Measurements from ENCODE around the gene SULT2B1.

DNA sequence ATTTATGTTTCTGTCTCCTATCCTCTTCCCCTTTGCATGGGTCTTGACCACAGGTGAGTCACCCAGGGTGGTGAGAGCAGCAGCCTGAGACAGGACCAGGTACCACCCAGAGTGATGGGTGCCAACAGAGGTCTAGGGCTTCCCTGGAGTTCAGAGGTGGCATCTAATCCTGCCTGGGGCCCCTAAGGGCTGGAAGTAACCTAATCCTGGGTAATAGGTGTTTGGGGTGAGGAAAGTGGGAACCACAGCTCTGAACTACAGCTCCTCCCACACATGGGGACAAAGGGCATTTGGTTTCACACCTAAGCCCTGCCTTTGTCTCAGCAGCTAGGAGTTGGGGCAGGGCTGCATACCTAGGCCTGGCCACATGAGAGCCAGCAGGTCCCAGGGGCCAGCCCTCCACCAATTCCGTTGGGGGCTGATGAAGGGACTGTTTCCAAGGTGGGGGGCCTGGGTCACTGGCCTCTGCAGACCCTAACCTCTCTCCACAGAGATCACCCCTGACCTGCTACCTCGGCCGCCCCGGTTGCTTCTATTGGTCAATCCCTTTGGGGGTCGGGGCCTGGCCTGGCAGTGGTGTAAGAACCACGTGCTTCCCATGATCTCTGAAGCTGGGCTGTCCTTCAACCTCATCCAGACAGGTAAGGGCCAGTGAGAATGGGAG lies 75.4 kb downstream of the SULT2B1 start:
- TF ChIP-seq, protein P1, sequence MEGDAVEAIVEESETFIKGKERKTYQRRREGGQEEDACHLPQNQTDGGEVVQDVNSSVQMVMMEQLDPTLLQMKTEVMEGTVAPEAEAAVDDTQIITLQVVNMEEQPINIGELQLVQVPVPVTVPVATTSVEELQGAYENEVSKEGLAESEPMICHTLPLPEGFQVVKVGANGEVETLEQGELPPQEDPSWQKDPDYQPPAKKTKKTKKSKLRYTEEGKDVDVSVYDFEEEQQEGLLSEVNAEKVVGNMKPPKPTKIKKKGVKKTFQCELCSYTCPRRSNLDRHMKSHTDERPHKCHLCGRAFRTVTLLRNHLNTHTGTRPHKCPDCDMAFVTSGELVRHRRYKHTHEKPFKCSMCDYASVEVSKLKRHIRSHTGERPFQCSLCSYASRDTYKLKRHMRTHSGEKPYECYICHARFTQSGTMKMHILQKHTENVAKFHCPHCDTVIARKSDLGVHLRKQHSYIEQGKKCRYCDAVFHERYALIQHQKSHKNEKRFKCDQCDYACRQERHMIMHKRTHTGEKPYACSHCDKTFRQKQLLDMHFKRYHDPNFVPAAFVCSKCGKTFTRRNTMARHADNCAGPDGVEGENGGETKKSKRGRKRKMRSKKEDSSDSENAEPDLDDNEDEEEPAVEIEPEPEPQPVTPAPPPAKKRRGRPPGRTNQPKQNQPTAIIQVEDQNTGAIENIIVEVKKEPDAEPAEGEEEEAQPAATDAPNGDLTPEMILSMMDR (IDR thresholded peaks at IDR 0.05; ENCODE audit: poor library complexity, severe bottlenecking): no peak
- no peak for TF ChIP-seq TAF1 (IDR thresholded peaks at IDR 0.05; ENCODE audit: low read depth)
- TF ChIP-seq EZH2 (IDR thresholded peaks at IDR 0.05; ENCODE audit: borderline replicate concordance, insufficient read depth, low read length, poor library complexity, severe bottlenecking): no peak
- TF ChIP-seq SMC3 (conservative IDR thresholded peaks at IDR 0.05; ENCODE audit: poor library complexity): no peak

All from neural cell (in vitro differentiated cells).